BLaER1 treated with 17β-estradiol and CSF1 and Interleukin-3, amounts not matched to agents 10 nM and 100 nM (cell line): ENCODE data around the gene MAP1LC3B.
A peak's percentile ranks its signal among the peaks of the same experiment; 100 is the strongest.

Experiments used
- H3K27ac ChIP-seq, 11 experiments: shearing (Covaris generic); formaldehyde crosslinking; 2 replicates each; pipeline ENCODE4 v1.8.1; 2022
- H3K27me3 ChIP-seq, 11 experiments: shearing (Covaris generic); formaldehyde crosslinking; 2 replicates each; pipeline ENCODE4 v1.8.1; 2022
- H3K36me3 ChIP-seq, 11 experiments: shearing (Covaris generic); formaldehyde crosslinking; 2 replicates each; pipeline ENCODE4 v1.8.1; 2022
- H3K4me1 ChIP-seq, 10 experiments: shearing (Covaris generic); formaldehyde crosslinking; 2 replicates each; pipeline ENCODE4 v1.8.1; 2022
- H3K4me2 ChIP-seq, 11 experiments: shearing (Covaris generic); formaldehyde crosslinking; 2 replicates each; pipeline ENCODE4 v1.8.1; 2022
- H3K4me3 ChIP-seq, 10 experiments: shearing (Covaris generic); formaldehyde crosslinking; 2 replicates each; pipeline ENCODE4 v1.8.1; 2022
- H3K9ac ChIP-seq, 11 experiments: shearing (Covaris generic); formaldehyde crosslinking; 2 replicates each; pipeline ENCODE4 v1.8.1; 2022
- H3K9me3 ChIP-seq, 11 experiments: shearing (Covaris generic); formaldehyde crosslinking; replicated peaks in 1 of 11; 2 replicates each; pipeline ENCODE4 v1.8.1; 2022
- H4K20me1 ChIP-seq, 11 experiments: shearing (Covaris generic); formaldehyde crosslinking; 2 replicates each; pipeline ENCODE4 v1.8.1; 2022
- Cebpa-rat ChIP-seq, 11 experiments: shearing (Covaris generic); IDR thresholded peaks; 2 replicates each; pipeline ENCODE4 v1.8.1; 2022

The MAP1LC3B gene

DNA sequence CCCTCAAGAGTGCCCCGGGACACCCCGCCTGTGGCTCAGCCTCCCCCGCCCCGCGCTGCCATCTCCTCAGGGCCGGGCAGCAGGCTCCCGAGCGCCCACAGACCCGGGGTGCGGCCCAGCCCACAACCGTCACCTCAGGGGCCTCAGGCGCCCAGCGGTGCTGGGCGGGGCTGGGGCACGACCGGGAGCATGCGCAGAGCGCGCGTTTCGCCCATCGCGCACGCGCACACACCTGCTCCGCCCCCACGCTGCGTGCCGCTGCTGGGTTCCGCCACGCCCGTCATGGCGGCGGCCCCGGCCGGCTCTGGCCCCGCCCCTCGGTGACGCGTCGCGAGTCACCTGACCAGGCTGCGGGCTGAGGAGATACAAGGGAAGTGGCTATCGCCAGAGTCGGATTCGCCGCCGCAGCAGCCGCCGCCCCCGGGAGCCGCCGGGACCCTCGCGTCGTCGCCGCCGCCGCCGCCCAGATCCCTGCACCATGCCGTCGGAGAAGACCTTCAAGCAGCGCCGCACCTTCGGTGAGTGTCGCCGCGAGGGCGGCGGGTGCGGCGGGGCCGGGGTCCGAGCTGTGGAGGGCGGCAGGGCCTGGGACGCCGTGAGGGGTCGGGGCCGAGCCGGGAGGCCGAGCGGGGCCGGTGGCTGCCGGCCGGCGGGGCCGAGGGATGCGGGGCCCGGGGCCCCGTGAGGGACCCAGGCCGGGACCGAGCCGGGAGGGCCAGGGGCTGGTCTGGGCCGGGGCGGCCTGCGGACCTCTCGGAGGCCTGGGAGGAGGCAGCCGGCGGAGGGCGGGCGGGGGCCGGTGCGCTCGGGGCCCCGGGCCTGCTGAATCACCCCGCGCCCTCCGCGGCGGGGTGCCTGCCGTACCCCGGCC, at the start of gene MAP1LC3B:
TSS of gene MAP1LC3B (plus strand) at position 387 of the 871 bp plus-strand sequence. CDS start at position 479, 92 bp downstream.
- TF ChIP-seq Cebpa-rat (IDR thresholded peaks at IDR 0.05), result no peak
- peaks cover 46 to 50% (median 50%) of the 10 kb centered on the region in 11 experiments for H4K20me1 ChIP-seq
- peak within 1 kb of the TSS; percentile 94 to 99 (median 96) for H3K27ac ChIP-seq
- H3K9ac ChIP-seq, result peak within 1 kb of the TSS; percentile 94 to 100 (median 98)
- peak within 1 kb of the TSS; percentile 88 to 97 (median 94) for H3K4me3 ChIP-seq
- peaks cover 59 to 73% (median 65%) of the 10 kb centered on the region in 10 experiments for H3K4me1 ChIP-seq
- H3K9me3 ChIP-seq, result no peaks in the 10 kb centered on the region
- H3K36me3 ChIP-seq, result peaks cover 4 to 19% (median 12%) of the 10 kb centered on the region in 11 experiments; a peak in 11 of 22 replicates
- peak within 1 kb of the TSS; percentile 94 to 100 (median 98) for H3K4me2 ChIP-seq
- H3K27me3 ChIP-seq, result no peaks in the 10 kb centered on the region

DNA sequence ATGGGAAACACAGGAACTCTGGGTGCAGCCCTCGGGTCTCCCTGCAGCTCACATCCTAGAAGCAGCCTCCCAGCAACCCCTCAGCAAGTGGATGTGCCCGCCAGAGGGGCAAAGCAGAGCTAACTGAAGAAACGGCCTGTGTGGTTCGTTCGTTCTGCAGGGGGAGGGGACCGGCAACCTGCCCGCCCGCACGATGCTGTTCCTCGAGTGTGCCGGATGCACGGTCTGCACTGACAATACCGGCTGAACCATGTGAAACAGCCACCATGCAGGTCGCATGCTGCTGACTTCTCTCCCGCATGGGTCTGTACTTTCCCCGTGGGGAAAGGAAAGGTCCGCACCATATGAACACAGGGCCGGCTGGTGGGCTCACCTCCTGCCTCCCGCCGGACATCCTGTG, 49.6 kb upstream of the MAP1LC3B start:
- peaks cover 75 to 89% (median 82%) of the 10 kb centered on the region in 11 experiments for H3K36me3 ChIP-seq
- TF ChIP-seq Cebpa-rat (IDR thresholded peaks at IDR 0.05), result no peak
- H3K27ac ChIP-seq, result no peak overlapping the region
- peaks cover 45 to 97% (median 65%) of the 10 kb centered on the region in 11 experiments; a peak in 21 of 22 replicates for H4K20me1 ChIP-seq
- H3K9me3 ChIP-seq, result no peaks in the 10 kb centered on the region
- H3K27me3 ChIP-seq, result 0 out of 22 replicates have a peak, but pooled peaks cover 0 to 2% (median 0%) of the 10 kb centered on the region in 11 experiments
- no peak overlapping the region for H3K9ac ChIP-seq
- no peak overlapping the region for H3K4me3 ChIP-seq
- H3K4me2 ChIP-seq, result no peak overlapping the region
- peaks cover 1 to 13% (median 8%) of the 10 kb centered on the region in 10 experiments for H3K4me1 ChIP-seq

DNA sequence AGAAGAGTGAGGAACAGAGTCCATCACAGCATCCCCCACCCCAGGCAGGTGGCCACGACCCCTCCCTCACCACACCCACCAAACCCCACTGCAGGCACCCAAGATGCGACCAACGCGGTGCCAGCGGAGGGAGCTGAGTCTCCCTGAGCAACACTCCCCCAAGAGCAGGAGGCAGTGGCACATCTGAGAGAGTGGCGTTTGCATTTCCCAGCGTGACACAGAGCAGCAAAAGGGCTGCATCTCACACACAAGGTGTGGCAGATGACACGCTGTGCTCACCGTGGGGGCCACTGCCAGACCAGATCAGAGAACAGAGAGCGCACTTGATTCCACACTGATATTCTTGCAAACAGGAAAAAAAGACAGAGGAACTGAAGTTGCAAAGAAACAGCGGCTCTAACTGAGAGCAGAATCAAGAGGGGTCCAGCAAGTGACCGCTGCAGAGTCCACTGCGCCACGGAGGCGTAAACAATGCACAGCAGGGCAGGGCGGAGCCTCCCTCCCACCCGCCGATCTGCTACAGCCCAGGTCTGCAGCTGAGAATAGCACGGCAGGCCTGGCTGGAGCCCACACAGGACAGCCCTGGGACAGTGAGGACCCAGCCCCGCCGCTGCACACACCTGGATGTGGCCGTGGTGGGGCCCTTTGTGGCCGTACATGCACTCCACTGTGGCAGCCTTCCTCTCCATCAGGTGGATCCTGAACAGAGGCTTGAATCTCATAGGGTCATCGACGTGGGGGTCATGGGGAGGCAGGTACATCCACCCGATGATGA, 49.0 kb upstream of the MAP1LC3B start:
- H3K27ac ChIP-seq, result no peak overlapping the region
- peaks cover 45 to 97% (median 68%) of the 10 kb centered on the region in 11 experiments; a peak in 21 of 22 replicates for H4K20me1 ChIP-seq
- H3K4me1 ChIP-seq, result peaks cover 0 to 7% (median 1%) of the 10 kb centered on the region in 10 experiments; a peak in 15 of 20 replicates
- no peak overlapping the region for H3K4me2 ChIP-seq
- H3K9me3 ChIP-seq, result no peaks in the 10 kb centered on the region
- no peak for TF ChIP-seq Cebpa-rat (IDR thresholded peaks at IDR 0.05)
- peaks cover 77 to 95% (median 85%) of the 10 kb centered on the region in 11 experiments for H3K36me3 ChIP-seq
- no peak overlapping the region for H3K9ac ChIP-seq
- no peaks in the 10 kb centered on the region for H3K27me3 ChIP-seq
- no peak overlapping the region for H3K4me3 ChIP-seq

DNA sequence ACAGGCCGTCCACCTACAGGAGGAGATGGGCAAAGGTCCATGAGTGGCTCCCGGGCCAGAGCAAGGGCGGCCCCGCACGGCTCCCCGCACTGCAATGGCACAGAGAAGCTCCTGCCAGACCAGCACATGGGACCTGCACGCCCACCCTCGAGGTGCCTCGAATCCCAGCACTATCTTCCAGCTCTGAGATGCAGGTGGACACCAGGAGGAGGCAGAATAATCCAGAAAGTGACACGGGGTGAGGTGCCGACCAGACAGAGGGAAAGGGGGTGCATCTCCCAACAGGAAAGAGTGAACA, 48.4 kb upstream of the MAP1LC3B start:
- H3K27me3 ChIP-seq, result no peaks in the 10 kb centered on the region
- no peaks in the 10 kb centered on the region for H3K9me3 ChIP-seq
- no peak overlapping the region for H3K4me2 ChIP-seq
- TF ChIP-seq Cebpa-rat (IDR thresholded peaks at IDR 0.05), result no peak
- H3K4me1 ChIP-seq, result peaks cover 0 to 1% (median 0%) of the 10 kb centered on the region in 10 experiments; a peak in 4 of 20 replicates
- peaks cover 49 to 97% (median 71%) of the 10 kb centered on the region in 11 experiments; a peak in 21 of 22 replicates for H4K20me1 ChIP-seq
- no peak overlapping the region for H3K4me3 ChIP-seq
- H3K27ac ChIP-seq, result no peak overlapping the region
- no peak overlapping the region for H3K9ac ChIP-seq
- H3K36me3 ChIP-seq, result peaks cover 77 to 96% (median 88%) of the 10 kb centered on the region in 11 experiments

DNA sequence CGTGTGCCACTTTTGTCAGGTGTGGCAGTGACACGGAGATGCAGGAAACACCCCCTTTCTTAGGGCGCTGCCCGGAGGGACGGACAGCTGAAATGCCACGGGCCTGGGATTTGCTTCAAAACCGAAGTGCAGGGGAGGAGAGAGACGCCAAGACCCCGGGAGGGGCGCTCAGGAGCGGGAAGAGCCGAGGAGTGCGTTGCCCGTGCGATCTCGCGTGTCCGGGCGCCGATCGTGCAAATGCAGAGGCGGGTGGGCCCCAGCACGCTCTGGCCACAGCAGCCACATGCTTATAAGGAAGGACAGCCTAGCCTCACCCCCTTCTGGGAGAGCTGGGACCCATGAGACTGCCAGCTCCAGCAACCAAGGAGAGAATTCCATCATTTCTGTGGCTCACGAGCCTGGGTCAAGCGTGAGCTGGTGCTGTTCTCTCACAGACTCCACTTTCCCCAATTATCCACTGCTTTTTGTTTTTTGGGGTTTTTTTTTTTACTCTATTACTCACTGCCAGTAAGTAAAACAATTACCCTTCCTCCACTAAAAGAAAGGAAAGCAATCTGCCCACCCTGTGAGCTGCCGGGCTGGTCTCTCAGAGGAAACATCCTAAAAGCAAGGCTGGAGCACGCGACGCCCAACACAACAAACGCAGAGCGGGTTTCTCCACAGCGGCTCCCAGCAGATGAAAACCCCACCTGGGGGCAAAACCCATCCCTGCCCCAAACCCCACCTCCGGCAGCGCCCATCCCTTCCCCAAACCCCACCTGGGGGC, 47.8 kb upstream of the MAP1LC3B start:
- H3K9me3 ChIP-seq, result no peaks in the 10 kb centered on the region
- H3K27me3 ChIP-seq, result no peaks in the 10 kb centered on the region
- TF ChIP-seq Cebpa-rat (IDR thresholded peaks at IDR 0.05), result no peak
- no peaks in the 10 kb centered on the region for H3K4me1 ChIP-seq
- no peak overlapping the region for H3K4me2 ChIP-seq
- peaks cover 52 to 97% (median 73%) of the 10 kb centered on the region in 11 experiments; a peak in 21 of 22 replicates for H4K20me1 ChIP-seq
- peaks cover 72 to 95% (median 85%) of the 10 kb centered on the region in 11 experiments for H3K36me3 ChIP-seq
- H3K27ac ChIP-seq, result no peak overlapping the region
- no peak overlapping the region for H3K9ac ChIP-seq
- no peak overlapping the region for H3K4me3 ChIP-seq

DNA sequence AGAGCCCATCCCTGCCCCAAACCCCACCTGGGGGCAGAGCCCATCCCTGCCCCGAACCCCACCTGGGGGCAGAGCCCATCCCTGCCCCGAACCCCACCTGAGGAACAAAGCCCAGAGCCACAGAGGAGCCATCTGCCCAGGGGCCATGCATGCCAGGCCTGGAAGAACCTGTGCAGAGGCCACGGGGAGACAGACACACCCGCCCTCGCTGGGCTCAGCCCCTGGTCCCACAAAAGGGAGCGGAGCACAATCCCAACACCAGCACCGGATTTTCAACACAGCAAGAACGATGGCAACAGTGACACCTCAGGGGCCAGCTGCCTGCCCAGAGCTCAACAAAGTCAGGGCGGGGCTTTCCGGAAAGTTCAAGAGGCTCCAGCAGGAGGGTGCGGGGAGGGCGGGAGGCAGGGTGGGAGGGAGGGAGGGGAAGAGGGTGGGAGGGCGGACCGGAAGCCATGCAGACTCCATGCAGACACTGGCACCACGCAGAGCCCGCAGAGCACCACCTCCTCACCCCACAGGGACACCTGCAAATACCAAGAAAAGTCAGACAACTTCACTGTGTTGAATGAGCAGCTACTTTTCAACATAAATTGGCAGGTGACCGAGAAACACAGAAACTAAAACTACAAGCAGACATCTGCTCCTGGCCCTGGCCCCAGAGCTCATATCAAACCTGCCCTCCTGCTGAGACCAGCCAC, 47.1 kb upstream of the MAP1LC3B start:
- Histone ChIP-seq H3K4me1 (peaks cover 0 to 3% (median 0%) of the 10 kb centered on the region in 10 experiments; a peak in 1 of 20 replicates), H3K4me3 (no peak overlapping the region), H3K27me3 (no peaks in the 10 kb centered on the region), H3K27ac (no peak overlapping the region), H3K36me3 (peaks cover 64 to 93% (median 85%) of the 10 kb centered on the region in 11 experiments), H3K9me3 (no peaks in the 10 kb centered on the region), H4K20me1 (peaks cover 55 to 97% (median 78%) of the 10 kb centered on the region in 11 experiments), H3K9ac (no peak overlapping the region), H3K4me2 (no peak overlapping the region)
- TF ChIP-seq Cebpa-rat (IDR thresholded peaks at IDR 0.05), result no peak

DNA sequence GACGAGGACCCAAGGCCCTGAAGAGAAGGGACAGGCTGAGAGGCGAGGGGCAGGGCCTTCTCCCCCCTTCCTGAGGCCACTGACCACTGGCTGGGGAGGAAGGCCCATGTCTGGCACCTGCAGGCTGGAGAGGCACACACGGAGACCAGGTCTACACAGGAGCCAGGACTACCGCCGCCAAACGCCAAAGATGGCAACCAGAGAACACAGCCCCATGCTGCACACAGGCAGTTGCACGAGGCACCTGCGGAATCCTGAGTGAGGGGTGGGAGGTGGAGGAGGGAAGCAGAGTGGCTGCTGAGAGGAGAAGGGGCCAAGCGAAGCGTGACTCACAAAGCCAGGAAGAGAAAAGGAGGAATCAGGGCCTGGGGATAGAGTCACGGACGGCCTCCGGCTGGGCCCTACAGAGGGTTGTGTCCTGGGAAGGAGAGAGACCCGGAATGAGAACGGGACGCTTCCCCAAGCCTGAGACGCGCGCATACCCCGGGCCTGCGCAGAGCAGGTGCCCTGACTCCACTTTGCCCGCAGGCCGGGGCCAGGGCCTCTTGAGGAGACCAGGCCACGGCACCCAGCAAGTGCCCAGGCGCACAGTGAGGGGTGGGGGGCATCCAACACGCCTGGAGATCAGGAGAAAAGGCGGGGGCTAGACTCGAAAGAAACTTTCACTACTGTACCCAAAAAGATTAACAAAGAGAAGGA, 46.3 kb upstream of the MAP1LC3B start:
- Histone ChIP-seq H3K27me3 (0 out of 22 replicates have a peak, but pooled peaks cover 0 to 3% (median 0%) of the 10 kb centered on the region in 11 experiments), H3K9me3 (no peaks in the 10 kb centered on the region), H3K27ac (no peak overlapping the region), H4K20me1 (peaks cover 63 to 97% (median 86%) of the 10 kb centered on the region in 11 experiments), H3K4me1 (peaks cover 0 to 8% (median 0%) of the 10 kb centered on the region in 10 experiments; a peak in 2 of 20 replicates), H3K4me2 (no peak overlapping the region), H3K9ac (no peak overlapping the region), H3K4me3 (no peak overlapping the region), H3K36me3 (peaks cover 56 to 92% (median 84%) of the 10 kb centered on the region in 11 experiments)
- TF ChIP-seq Cebpa-rat (IDR thresholded peaks at IDR 0.05), result no peak
